Neural crest cell (in vitro differentiated cells): ENCODE measurements around the gene NETO2. TPM values are rescaled to one million over a fixed set of nuclear protein-coding genes. Genes with fewer than 3 reads are reported as not detected.
A peak's percentile ranks its signal among the peaks of the same experiment; 100 is the strongest.
"Not testable (repeated sequence)": the region's sequence is repeated elsewhere in the genome, so short reads cannot be mapped to it uniquely, and the experiment has no call there.

Source experiments
- DNase-seq: peaks from one replicate; pipeline ENCODE4 v3.0.0; 2021; ENCODE audit warnings: low read depth, mixed read lengths, low spot score
- H3K27ac Mint-ChIP-seq: one replicate; pipeline ENCODE4 v1.8.0; 2021; ENCODE audit warnings: mild to moderate bottlenecking, mixed read lengths; ENCODE audit not compliant: unreplicated experiment
- H3K27me3 Mint-ChIP-seq: 2 replicates; pipeline ENCODE4 v1.8.0; 2021; ENCODE audit warnings: low read depth, mild to moderate bottlenecking, mixed read lengths
- H3K36me3 Mint-ChIP-seq: 2 replicates; pipeline ENCODE4 v1.8.0; 2021; ENCODE audit warnings: low read depth, mild to moderate bottlenecking, mixed read lengths
- H3K4me1 Mint-ChIP-seq: 2 replicates; pipeline ENCODE4 v1.8.0; 2021; ENCODE audit warnings: mixed read lengths
- H3K4me3 Mint-ChIP-seq: one replicate; pipeline ENCODE4 v1.8.0; 2021; ENCODE audit warnings: mild to moderate bottlenecking, mixed read lengths
- H3K9me3 Mint-ChIP-seq: 2 replicates; pipeline ENCODE4 v1.8.0; 2021; ENCODE audit warnings: mixed read lengths
- total RNA-seq: library from RNA; stranded (reverse); gene quantifications from 2 replicates; pipeline ENCODE4 v1.2.1, GENCODE V29; 2021
- TF ChIP-seq, protein P1 (sequence below): fragments of 200-600 bp; sonication (generic); conservative IDR thresholded peaks from 2 replicates; pipeline ENCODE4 v1.5.0; 2021; ENCODE audit warnings: antibody characterized with exemption, mild to moderate bottlenecking

Gene NETO2
- total RNA-seq, 1 donor from 2014 or later, result 105 TPM

DNA sequence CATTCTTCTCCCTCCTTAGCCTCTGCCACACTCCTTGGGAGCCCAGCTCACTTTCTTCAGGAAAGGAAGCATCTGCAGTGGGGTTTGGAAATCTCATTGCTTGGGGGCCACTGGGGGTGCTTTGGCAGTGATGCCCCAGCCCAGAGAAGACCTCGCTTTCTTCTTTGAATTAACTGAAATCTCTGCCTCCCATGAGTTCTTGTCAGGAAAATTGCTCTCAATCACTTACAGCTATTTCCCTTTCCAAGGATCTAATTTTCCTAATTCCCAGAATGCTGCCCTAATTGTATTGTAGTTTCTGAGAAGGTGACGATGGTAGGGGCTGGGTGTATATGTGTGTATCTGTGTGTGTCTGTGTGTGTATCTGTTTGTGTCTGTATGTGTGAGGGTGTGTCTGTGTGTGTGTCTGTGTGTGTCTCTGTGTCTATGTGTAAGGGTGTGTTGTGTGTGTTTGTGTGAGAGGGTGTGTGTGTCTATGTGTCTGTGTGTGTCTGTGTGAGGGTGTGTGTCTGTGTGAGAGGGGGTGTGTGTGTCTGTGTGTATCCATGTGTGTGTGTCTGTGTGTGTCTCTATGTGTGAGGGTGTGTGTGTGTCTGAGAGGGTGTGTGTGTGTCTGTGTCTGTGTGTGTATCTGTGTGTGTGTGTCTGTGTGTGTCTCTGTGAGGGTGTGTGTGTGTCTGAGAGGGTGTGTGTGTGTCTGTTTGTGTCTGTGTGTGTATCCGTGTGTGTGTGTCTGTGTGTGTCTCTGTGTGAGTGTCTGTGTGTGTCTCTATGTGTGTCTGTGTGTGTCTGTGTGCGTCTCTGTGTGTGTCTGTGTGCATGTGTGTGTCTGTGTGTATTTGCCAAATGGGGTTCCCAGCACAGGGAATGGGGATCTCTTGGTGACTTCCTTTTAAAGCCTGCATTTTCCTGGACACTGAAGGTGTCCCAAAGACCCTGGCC, 86.8 kb downstream of the NETO2 start:
- TF ChIP-seq, protein P1, sequence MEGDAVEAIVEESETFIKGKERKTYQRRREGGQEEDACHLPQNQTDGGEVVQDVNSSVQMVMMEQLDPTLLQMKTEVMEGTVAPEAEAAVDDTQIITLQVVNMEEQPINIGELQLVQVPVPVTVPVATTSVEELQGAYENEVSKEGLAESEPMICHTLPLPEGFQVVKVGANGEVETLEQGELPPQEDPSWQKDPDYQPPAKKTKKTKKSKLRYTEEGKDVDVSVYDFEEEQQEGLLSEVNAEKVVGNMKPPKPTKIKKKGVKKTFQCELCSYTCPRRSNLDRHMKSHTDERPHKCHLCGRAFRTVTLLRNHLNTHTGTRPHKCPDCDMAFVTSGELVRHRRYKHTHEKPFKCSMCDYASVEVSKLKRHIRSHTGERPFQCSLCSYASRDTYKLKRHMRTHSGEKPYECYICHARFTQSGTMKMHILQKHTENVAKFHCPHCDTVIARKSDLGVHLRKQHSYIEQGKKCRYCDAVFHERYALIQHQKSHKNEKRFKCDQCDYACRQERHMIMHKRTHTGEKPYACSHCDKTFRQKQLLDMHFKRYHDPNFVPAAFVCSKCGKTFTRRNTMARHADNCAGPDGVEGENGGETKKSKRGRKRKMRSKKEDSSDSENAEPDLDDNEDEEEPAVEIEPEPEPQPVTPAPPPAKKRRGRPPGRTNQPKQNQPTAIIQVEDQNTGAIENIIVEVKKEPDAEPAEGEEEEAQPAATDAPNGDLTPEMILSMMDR, result no peak
- Mint-ChIP-seq H3K4me1 (no peaks in the 10 kb centered on the region), H3K9me3 (no peaks in the 10 kb centered on the region), H3K27ac (no peak overlapping the region), H3K36me3 (no peaks in the 10 kb centered on the region), H3K27me3 (no peaks in the 10 kb centered on the region), H3K4me3 (no peak overlapping the region)
- no peak for DNase-seq

DNA sequence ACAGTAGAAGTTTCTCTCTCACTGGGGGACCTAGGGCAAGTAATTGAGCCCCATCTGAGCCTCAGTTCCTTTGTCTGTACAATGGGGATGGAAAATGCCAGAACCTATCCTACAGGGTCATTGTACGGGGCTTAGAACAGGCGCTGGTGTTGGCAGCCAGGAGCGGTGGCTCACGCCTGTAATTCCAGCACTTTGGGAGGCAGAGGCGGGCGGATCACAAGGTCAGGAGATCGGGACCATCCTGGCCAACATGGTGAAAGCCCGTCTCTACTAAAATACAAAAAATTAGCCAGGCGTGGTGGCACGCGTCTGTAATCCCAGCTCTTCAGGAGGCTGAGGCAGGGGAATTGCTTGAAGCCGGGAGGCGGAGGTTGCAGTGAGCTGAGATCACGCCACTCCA, 87.7 kb downstream of the NETO2 start:
- not testable (repeated sequence) for DNase-seq, H3K9me3 Mint-ChIP-seq, H3K4me1 Mint-ChIP-seq, H3K27me3 Mint-ChIP-seq, H3K4me3 Mint-ChIP-seq, H3K36me3 Mint-ChIP-seq
- peak overlapping the region; percentile 19 for H3K27ac Mint-ChIP-seq

DNA sequence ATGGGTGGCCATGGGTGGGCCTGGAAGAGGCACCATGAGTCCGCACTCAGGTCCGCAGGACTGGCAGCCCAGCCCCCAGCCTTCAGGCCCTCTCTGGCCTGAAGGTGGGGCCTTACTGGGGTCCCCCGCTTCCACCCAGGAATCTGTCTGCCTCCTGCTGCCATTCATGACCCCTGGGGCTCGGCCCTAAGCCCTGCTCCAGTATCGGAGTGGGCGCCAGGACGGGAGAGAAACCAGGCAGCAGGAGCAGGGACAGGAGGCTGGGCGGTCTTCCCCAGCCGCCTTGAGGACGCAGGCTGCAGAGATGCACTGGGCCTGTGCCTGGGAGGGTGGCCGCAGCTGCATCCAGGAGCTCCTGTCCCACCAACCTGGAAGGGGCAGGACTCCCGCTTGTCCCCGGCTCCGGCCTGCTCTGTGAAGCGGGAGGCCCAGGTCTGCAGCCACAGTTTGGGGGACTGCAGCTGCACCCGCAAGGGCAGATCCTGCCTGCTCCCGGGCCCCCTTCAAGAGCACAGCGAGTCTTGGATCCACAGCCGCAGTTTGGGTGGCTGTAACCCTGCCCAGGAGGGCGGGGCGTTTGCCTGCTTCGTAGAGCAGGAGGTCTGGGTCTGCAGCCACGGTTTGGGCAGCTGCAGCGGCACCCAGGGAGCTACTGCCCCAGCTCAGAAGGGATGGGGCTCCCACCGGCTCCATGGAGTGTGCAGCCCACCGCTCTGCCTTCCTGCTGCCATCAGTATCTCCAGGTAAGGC, 88.4 kb downstream of the NETO2 start:
- no peak for DNase-seq
- Mint-ChIP-seq H3K27me3 (no peaks in the 10 kb centered on the region), H3K9me3 (no peaks in the 10 kb centered on the region), H3K27ac (no peak overlapping the region), H3K4me1 (no peaks in the 10 kb centered on the region), H3K36me3 (no peaks in the 10 kb centered on the region), H3K4me3 (no peak overlapping the region)
- TF ChIP-seq, protein P1, result no peak

DNA sequence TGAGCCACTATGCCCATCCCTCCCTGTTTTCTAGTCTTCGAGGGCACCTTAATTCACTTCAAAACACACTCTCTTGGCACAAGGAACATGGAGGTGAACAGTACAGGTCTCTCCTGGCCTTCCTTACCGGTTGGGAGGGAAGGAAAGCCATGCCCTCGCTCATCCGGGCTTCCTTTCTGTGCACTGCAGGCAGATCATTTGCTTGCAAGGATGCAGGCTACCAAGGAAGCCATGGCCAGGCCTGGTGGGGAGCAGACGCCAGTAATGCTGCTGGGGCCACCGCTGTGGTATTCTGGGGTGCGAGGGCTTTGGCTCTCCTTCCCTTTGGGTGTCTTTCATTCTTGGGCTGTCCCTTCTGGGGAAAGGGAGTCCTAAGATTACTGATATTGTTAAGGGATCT, 89.4 kb downstream of the NETO2 start:
- H3K9me3 Mint-ChIP-seq, result no peaks in the 10 kb centered on the region
- TF ChIP-seq, protein P1, result no peak
- no peaks in the 10 kb centered on the region for H3K36me3 Mint-ChIP-seq
- H3K27me3 Mint-ChIP-seq, result no peaks in the 10 kb centered on the region
- no peak for DNase-seq
- no peak overlapping the region for H3K4me3 Mint-ChIP-seq
- H3K4me1 Mint-ChIP-seq, result no peaks in the 10 kb centered on the region
- H3K27ac Mint-ChIP-seq, result no peak overlapping the region

DNA sequence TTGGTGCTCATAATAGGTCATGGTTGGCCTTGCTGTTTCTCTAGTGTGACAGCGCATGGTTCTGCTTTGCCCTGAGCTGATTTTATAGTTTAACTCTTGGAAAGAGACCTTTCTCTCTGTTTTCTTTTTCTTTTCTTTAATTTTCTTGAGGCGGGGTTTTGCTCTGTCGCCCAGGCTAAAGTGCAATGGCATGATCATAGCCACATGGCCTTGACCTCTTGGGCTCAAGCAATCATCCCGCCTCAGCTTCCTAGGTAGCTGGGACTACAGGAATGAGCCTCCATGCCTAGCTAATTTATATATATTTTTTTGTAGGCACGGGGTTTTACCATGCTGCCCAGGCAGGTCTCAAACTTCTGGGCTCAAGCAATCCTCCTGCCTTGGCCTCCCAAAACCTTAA, 89.8 kb downstream of the NETO2 start:
- Mint-ChIP-seq H3K9me3 (no peaks in the 10 kb centered on the region), H3K27ac (no peak overlapping the region), H3K4me1 (no peaks in the 10 kb centered on the region), H3K4me3 (no peak overlapping the region), H3K27me3 (no peaks in the 10 kb centered on the region), H3K36me3 (no peaks in the 10 kb centered on the region)
- DNase-seq, result no peak
- TF ChIP-seq, protein P1, result no peak
